Measurements from ENCODE around the gene POU2F1. TPM values are rescaled to one million over a fixed set of nuclear protein-coding genes. Genes with fewer than 3 reads are reported as not detected.

POU2F1 gene
- total and polyA plus RNA-seq, 4 donors: 0.93 to 10.5 (median 6.5) TPM

- WGBS: 84% methylated on average over 8 of the region's 8 CpGs
- Histone ChIP-seq H3K36me3 (ENCODE audit: control insufficient read depth in 4 of 4, insufficient read depth in 3 of 4, low read depth in 1 of 4, low read length in 3 of 4) (no peaks in the 10 kb centered on the region), H3K9me3 (ENCODE audit: control insufficient read depth in 4 of 4, low read length in 3 of 4) (no peaks in the 10 kb centered on the region), H3K4me1 (ENCODE audit: control insufficient read depth in 4 of 4, insufficient read depth in 4 of 4, low read length in 3 of 4) (peaks cover 0 to 10% (median 5%) of the 10 kb centered on the region in 4 donors), H3K27me3 (ENCODE audit: control insufficient read depth in 4 of 4, insufficient read depth in 4 of 4, low read length in 3 of 4) (no peaks in the 10 kb centered on the region), H3K4me3 (ENCODE audit: low read depth in 1 of 3, low read length in 3 of 3) (no peak overlapping the region), H3K27ac (ENCODE audit: low read depth in 1 of 2, low read length in 2 of 2) (no peak overlapping the region), H3K9ac (ENCODE audit: low read depth in 1 of 2, low read length in 2 of 2) (no peak overlapping the region)
- DNase-seq (ENCODE audit: low spot score): no peak
- TF ChIP-seq RAD21 (IDR thresholded peaks at IDR 0.05) (no peak), EGR1 (IDR thresholded peaks at IDR 0.05; ENCODE audit: low read depth in 2 of 2) (no peak), HNF4G (IDR thresholded peaks at IDR 0.05) (no peak), RXRA (IDR thresholded peaks at IDR 0.05) (no peak), YY1 (IDR thresholded peaks at IDR 0.05) (no peak), ATF3 (IDR thresholded peaks at IDR 0.05) (no peak), GABPA (IDR thresholded peaks at IDR 0.05 in 1 of 2, conservative IDR thresholded peaks at IDR 0.05 in 1 of 2) (no peak), REST (IDR thresholded peaks at IDR 0.05) (no peak), NR2F2 (IDR thresholded peaks at IDR 0.05) (no peak), HNF4A (conservative IDR thresholded peaks at IDR 0.05) (no peak), FOXA1 (IDR thresholded peaks at IDR 0.05) (no peak), ZBTB33 (IDR thresholded peaks at IDR 0.05) (no peak), TAF1 (conservative IDR thresholded peaks at IDR 0.05) (no peak), MAX (IDR thresholded peaks at IDR 0.05) (no peak), FOXA2 (IDR thresholded peaks at IDR 0.05) (no peak), JUND (IDR thresholded peaks at IDR 0.05) (no peak), CTCF (IDR thresholded peaks at IDR 0.05; ENCODE audit: low read depth, low read length, missing input control) (no peak)
Measured at GRCh38 chr1:167452483-167452882, 231.8 kb downstream of the POU2F1 start.

- H3K4me1 ChIP-seq (ENCODE audit: control insufficient read depth in 4 of 4, insufficient read depth in 4 of 4, low read length in 3 of 4): peaks cover 0 to 10% (median 5%) of the 10 kb centered on the region in 4 donors
- H3K27ac ChIP-seq (ENCODE audit: low read depth in 1 of 2, low read length in 2 of 2): no peak overlapping the region
- no peaks in the 10 kb centered on the region for H3K9me3 ChIP-seq (ENCODE audit: control insufficient read depth in 4 of 4, low read length in 3 of 4)
- WGBS: 82% methylated on average over 6 of the region's 6 CpGs
- H3K9ac ChIP-seq (ENCODE audit: low read depth in 1 of 2, low read length in 2 of 2): no peak overlapping the region
- DNase-seq (ENCODE audit: low spot score): no peak
- no peak overlapping the region for H3K4me3 ChIP-seq (ENCODE audit: low read depth in 1 of 3, low read length in 3 of 3)
- H3K27me3 ChIP-seq (ENCODE audit: control insufficient read depth in 4 of 4, insufficient read depth in 4 of 4, low read length in 3 of 4): no peaks in the 10 kb centered on the region
- no peaks in the 10 kb centered on the region for H3K36me3 ChIP-seq (ENCODE audit: control insufficient read depth in 4 of 4, insufficient read depth in 3 of 4, low read depth in 1 of 4, low read length in 3 of 4)
- TF ChIP-seq YY1 (IDR thresholded peaks at IDR 0.05) (no peak), ATF3 (IDR thresholded peaks at IDR 0.05) (no peak), RXRA (IDR thresholded peaks at IDR 0.05) (no peak), RAD21 (IDR thresholded peaks at IDR 0.05) (no peak), REST (IDR thresholded peaks at IDR 0.05) (no peak), TAF1 (conservative IDR thresholded peaks at IDR 0.05) (no peak), HNF4A (conservative IDR thresholded peaks at IDR 0.05) (no peak), CTCF (IDR thresholded peaks at IDR 0.05; ENCODE audit: low read depth, low read length, missing input control) (no peak), SP1 (IDR thresholded peaks at IDR 0.05) (no peak), FOXA2 (IDR thresholded peaks at IDR 0.05) (no peak), FOXA1 (IDR thresholded peaks at IDR 0.05) (no peak)
Measured at GRCh38 chr1:167453123-167453522, 232.4 kb downstream of the POU2F1 start.
